Spleen (tissue), 7 donors: Measurements from ENCODE around the gene METTL2B.

Source experiments
- POLR2A ChIP-seq, 3 donors: fragments of 450-650 bp; IDR thresholded peaks; one replicate each; pipeline ENCODE4 v1.5.1; 2017; ENCODE audit warnings: antibody characterized with exemption in 3 of 3, mild to moderate bottlenecking in 1 of 3
- POLR2AphosphoS5 ChIP-seq, 3 donors: sonication (generic); formaldehyde crosslinking; IDR thresholded peaks; one replicate each; pipeline ENCODE4 v1.5.1; 2017; ENCODE audit warnings: antibody characterized with exemption in 3 of 3
- TF ChIP-seq, protein P1 (sequence below), 11 experiments: fragments of 200-600 bp in 7 of 11; fragments of 450-650 bp in 4 of 11; sonication (generic) in 4 of 11; IDR thresholded peaks in 8 of 11; conservative IDR thresholded peaks in 3 of 11; 1 replicate in 7 of 11; 2 replicates in 4 of 11; pipeline versions ENCODE4 v1.4.0 to v1.8.0; 2016 to 2021; ENCODE audit warnings: antibody characterized with exemption in 11 of 11, inconsistent platforms in 4 of 11, mild to moderate bottlenecking in 1 of 11
- donor health status: DM: no; HTN: no; CAD: no; lungs with moderate emphysema.
- donor health status: DM: no; HTN: no; CAD: no.
- donor health status: DM: no; HTN: no; CAD: no.

DNA sequence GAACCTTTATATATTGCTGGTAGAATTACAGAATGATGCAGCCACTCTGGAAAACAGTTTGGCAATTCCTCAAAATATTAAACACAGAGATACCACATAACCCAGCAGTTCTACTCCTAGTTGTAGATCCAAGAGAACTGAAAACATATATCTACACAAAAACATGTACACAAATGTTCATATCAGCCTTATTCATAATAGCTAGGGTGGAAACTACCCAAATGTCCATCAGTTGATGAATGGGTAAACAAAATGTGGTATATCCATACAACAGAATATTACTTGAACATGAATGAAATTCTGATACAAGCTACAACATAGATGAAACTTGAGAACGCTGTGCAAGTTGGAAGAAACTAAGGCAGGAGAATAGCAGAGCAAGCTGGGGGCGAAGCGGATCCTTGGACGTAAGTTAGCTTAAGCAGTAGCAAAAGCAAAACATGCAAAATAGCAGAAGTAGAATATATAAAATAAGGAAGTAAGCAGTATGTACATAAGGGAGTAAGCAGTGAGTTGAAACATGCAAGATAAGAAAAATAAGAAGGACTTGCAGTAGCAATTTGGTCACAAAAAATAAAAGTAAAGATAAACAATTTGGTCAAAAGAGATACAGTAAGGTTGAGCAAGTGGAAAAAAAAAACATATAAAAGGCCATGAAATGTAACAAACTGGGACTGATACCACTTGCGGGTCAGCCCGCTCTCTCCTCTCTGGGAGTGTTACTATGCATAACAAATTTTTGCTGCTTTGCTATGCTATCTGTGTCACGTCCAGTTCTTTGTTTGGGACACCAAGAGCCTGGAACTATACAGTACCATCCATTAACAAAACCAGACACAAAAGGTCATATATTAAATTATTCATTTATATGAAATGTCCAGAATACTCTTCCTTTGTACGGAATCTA, 38.9 kb upstream of the METTL2B start:
- TF ChIP-seq, protein P1, sequence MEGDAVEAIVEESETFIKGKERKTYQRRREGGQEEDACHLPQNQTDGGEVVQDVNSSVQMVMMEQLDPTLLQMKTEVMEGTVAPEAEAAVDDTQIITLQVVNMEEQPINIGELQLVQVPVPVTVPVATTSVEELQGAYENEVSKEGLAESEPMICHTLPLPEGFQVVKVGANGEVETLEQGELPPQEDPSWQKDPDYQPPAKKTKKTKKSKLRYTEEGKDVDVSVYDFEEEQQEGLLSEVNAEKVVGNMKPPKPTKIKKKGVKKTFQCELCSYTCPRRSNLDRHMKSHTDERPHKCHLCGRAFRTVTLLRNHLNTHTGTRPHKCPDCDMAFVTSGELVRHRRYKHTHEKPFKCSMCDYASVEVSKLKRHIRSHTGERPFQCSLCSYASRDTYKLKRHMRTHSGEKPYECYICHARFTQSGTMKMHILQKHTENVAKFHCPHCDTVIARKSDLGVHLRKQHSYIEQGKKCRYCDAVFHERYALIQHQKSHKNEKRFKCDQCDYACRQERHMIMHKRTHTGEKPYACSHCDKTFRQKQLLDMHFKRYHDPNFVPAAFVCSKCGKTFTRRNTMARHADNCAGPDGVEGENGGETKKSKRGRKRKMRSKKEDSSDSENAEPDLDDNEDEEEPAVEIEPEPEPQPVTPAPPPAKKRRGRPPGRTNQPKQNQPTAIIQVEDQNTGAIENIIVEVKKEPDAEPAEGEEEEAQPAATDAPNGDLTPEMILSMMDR (IDR thresholded peaks at IDR 0.05 in 8 of 11, conservative IDR thresholded peaks at IDR 0.05 in 3 of 11), result no peak
- no peak for TF ChIP-seq POLR2A (IDR thresholded peaks at IDR 0.05)
- TF ChIP-seq POLR2AphosphoS5 (IDR thresholded peaks at IDR 0.05), result no peak
